PC-9 (cell line): Measurements from ENCODE around the gene KRTAP5-11.

ENCODE experiments used
- CTCF ChIP-seq: fragments of 200-600 bp; sonication (generic); conservative IDR thresholded peaks from 2 replicates; pipeline ENCODE4 v1.6.1; 2017; ENCODE audit warnings: mixed run types, antibody characterized with exemption, mild to moderate bottlenecking, moderate library complexity
- EZH2 ChIP-seq: fragments of 200-600 bp; sonication (generic); IDR thresholded peaks from 2 replicates; pipeline ENCODE4 v1.8.0; 2017; ENCODE audit warnings: antibody characterized with exemption, low read depth

- TF ChIP-seq CTCF: no peak
- no peak for TF ChIP-seq EZH2
These were observed 17.4 kb downstream of the KRTAP5-11 start, which contains the start of gene KRTAP5-10 for GRCh38 chr11:71565263-71565662.
